ENCODE measurements around the gene SIT1. TPM values are rescaled to one million over a fixed set of nuclear protein-coding genes. Genes with fewer than 3 reads are reported as not detected.

Gene SIT1
- total RNA-seq, 1 donor from 2014 or later = not detected

DNA sequence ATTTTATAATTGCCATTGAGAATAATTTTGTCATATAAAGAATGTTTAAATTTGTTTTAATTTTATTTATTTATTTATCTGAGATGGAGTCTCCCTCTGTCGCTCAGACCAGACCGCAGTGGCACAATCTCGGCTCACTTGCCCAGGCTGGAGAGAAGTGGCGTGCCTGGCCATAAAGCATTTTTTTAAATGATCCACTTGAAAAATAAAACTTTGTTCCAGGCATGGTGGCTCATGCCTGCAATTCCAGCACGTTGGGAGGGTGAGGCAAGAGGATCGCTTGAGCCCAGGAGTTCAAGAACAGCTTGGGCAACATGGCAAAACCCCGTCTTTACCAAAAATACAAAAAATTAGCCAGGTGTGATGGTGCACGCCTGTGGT, 2.1 kb upstream of the SIT1 start:
- H3K27ac ChIP-seq = peak overlapping the region; percentile 15 to 59
- DNase-seq (ENCODE audit: low spot score in 2 of 2) = no peak
- H3K36me3 ChIP-seq = no peaks in the 10 kb centered on the region
- H3K4me3 ChIP-seq = no peak overlapping the region
- TF ChIP-seq, protein P1, sequence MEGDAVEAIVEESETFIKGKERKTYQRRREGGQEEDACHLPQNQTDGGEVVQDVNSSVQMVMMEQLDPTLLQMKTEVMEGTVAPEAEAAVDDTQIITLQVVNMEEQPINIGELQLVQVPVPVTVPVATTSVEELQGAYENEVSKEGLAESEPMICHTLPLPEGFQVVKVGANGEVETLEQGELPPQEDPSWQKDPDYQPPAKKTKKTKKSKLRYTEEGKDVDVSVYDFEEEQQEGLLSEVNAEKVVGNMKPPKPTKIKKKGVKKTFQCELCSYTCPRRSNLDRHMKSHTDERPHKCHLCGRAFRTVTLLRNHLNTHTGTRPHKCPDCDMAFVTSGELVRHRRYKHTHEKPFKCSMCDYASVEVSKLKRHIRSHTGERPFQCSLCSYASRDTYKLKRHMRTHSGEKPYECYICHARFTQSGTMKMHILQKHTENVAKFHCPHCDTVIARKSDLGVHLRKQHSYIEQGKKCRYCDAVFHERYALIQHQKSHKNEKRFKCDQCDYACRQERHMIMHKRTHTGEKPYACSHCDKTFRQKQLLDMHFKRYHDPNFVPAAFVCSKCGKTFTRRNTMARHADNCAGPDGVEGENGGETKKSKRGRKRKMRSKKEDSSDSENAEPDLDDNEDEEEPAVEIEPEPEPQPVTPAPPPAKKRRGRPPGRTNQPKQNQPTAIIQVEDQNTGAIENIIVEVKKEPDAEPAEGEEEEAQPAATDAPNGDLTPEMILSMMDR (IDR thresholded peaks at IDR 0.05) = no peak
- intact Hi-C loops (cut with DNase I) = loop anchor here (10.0 kb wide), 1 partner anchor 252 kb away; the partner anchor contains the start of genes HRCT1 and SPAAR
- no peaks in the 10 kb centered on the region for H3K9me3 ChIP-seq
- no peaks in the 10 kb centered on the region for H3K27me3 ChIP-seq
- peaks cover 10 to 42% of the 10 kb centered on the region in 2 donors for H3K4me1 ChIP-seq

DNA sequence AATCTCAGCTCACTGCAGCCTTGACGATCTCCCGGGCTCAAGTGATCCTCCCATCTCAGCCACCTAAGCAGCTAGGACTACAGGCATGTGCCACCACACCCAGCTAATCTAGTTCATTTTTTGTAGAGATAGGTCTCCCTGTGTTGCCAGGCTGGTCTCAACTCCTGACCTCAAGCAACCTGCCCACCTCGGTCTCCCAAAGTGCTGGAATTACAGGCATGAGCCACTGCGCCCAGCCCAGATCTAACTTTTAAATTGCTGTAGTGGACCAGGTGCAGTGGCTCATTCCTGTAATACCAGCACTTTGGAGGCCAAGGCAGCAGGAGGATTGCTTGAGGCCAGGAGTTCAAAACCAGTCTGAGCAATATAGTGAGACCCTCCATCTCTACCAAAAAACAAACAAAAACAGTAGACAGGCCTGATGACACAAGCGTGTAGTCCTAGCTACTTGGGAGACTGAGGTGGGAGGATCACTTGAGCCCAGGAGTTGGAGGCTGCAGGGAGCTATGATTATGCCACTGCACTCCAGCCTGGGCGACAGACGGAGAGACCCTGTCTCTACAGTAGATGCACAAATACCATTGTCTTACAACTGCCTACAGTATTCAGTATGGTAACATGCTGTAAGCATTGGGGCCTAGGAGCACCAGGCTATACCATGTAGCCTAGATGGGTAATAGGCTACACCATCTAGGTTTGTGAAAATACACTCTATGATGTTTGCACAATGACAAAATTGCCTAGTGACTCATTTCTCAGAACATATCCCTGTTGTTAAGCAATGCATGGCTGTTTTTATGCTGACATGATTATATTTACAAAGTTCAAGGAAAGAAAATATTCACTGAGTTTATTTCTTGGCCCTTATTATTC, 1.5 kb upstream of the SIT1 start:
- TF ChIP-seq, protein P1 (IDR thresholded peaks at IDR 0.05) = no peak
- H3K9me3 ChIP-seq = no peaks in the 10 kb centered on the region
- peak overlapping the region; percentile 94 to 95 for H3K27ac ChIP-seq
- H3K4me3 ChIP-seq = no peak overlapping the region
- no peaks in the 10 kb centered on the region for H3K36me3 ChIP-seq
- H3K4me1 ChIP-seq = peaks cover 12 to 43% of the 10 kb centered on the region in 2 donors
- peak in 1 of 2 donors; percentile 51 for DNase-seq (ENCODE audit: low spot score in 2 of 2)
- intact Hi-C loops (cut with DNase I) = loop anchor here (10.0 kb wide), 1 partner anchor 253 kb away; the partner anchor contains the start of genes HRCT1 and SPAAR
- H3K27me3 ChIP-seq = no peaks in the 10 kb centered on the region

DNA sequence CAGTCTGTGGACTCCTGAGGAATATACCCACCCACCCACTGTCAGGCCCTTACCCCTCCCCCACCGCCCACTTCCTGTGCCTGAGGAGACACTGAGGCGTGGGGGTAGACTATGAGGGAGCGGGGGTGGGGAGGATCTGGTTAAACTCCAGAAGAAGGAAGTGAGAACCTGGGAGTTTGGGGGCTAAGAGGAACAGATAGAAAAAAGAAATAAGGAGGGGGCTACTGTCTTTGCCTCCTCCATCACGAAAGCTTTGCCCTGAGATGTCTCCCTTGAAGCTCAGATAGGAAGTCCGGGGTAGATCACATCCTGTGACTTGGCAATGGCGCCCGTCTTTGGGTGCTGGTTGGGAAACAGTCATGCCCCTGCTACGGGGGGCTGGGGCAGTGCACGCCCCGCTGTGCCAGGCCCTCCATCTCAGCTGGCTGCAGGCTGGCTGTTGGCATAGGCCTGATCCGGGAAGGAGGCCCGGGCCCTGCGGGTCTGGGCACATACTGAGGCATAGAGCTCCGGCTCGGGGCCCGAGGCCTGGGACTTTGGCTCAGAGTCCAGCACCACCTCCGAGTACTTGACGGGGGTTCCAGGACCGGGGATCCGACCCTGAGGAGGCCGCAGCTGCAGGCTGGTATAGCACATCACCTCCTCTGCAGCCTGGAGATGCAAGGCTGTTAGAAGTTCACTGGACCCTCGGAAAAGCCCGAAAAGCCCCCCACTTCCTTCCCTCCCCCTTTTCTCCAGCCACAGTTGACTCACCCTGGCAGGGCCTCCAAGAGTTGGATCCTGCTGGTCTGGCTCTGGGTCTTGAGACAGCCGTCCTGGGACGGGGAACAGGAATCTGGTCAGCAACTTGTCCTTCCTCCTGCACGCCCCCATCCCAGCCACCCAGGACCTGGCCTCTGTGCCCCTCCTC, 1.0 kb downstream of the SIT1 start:
- intact Hi-C loops (cut with DNase I) = loop anchor here (5.0 to 10.0 kb wide), 5 partner anchors 157 to 537 kb away; partner anchors contain the start of genes HRCT1, RUSC2 and SPAAR
- H3K4me3 ChIP-seq = peak overlapping the region; percentile 2 to 50
- H3K36me3 ChIP-seq = no peaks in the 10 kb centered on the region
- peak overlapping the region; percentile 94 to 95 for H3K27ac ChIP-seq
- DNase-seq (ENCODE audit: low spot score in 2 of 2) = peak in 1 of 2 donors; percentile 88
- H3K27me3 ChIP-seq = no peaks in the 10 kb centered on the region
- H3K9me3 ChIP-seq = no peaks in the 10 kb centered on the region
- peaks cover 15 to 37% of the 10 kb centered on the region in 2 donors for H3K4me1 ChIP-seq
- TF ChIP-seq, protein P1 (IDR thresholded peaks at IDR 0.05) = no peak

DNA sequence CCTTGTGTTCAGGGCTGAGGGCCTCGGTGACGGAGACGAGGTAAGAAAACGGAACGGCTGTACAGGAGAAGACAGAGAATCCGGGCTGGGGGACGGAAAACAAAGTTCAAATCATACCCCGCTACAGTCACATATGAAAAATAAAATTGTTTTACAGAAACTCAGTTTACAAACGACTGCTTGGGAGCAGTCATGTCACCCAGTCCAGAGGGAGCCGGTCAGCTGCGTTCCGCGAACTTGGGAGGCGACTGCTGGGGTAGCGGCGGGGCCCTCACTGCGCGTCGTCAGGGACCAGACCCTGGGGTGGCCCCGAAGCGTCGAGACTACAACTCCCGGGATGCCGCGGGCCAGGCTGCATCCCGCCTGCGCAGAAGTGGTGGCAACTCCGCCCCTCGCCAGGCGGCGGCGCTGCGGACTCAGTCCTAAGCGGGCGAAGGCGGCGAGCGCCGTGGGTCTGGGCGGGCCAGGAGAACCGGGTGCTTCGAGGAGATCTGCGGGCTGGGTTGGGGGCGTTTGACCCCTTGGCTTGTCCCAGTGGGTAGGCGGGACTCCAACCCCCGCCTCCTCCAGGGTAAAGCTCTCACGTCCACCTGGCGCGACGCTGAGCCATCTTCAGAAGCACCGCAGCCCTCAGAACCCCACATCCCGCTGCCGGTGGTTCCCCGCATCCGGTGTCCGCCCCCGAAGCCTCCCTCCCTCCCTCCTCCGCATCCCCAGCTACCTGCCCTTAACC, 4.0 kb downstream of the SIT1 start:
- peak overlapping the region; percentile 94 to 95 for H3K27ac ChIP-seq
- intact Hi-C loops (cut with DNase I) = loop anchor here (1.0 to 10.0 kb wide), 6 partner anchors 42 to 534 kb away; partner anchors contain the start of gene RUSC2
- peaks cover 15 to 37% of the 10 kb centered on the region in 2 donors for H3K4me1 ChIP-seq

More for the DNA sequence above, 4.0 kb downstream of the SIT1 start:
- peak; percentile 66 to 96 for DNase-seq (ENCODE audit: low spot score in 2 of 2)
- H3K27me3 ChIP-seq = no peaks in the 10 kb centered on the region
- H3K4me3 ChIP-seq = peak overlapping the region; percentile 66 to 68
- H3K36me3 ChIP-seq = no peaks in the 10 kb centered on the region
- H3K9me3 ChIP-seq = no peaks in the 10 kb centered on the region
- TF ChIP-seq, protein P1 (IDR thresholded peaks at IDR 0.05) = peak; percentile 97 to 99 (median 97)

Measured in ascending aorta (tissue), 2 donors.